ENCODE measurements around the gene CEACAM16. TPM values are rescaled to one million over a fixed set of nuclear protein-coding genes. Genes with fewer than 3 reads are reported as not detected.
"Not testable (repeated sequence)": the region's sequence is repeated elsewhere in the genome, so short reads cannot be mapped to it uniquely, and the experiment has no call there.

CEACAM16 gene
- polyA plus RNA-seq, 3 donors: 0.07 TPM; not detected in 2

- WGBS, 3 donors: 14 to 31% (median 29%) methylated on average over 11 of the region's 11 CpGs
- H3K27ac ChIP-seq (ENCODE audit: low read depth, low read length): no peak overlapping the region
These were observed 19.7 kb downstream of the CEACAM16 start for GRCh38 chr19:44718441-44719261.

- H3K27ac ChIP-seq (ENCODE audit: low read depth, low read length): no peak overlapping the region
- 40 to 73% (median 68%) methylated on average over 6 to 8 of the region's 8 CpGs for WGBS, 3 donors
These were observed 20.3 kb downstream of the CEACAM16 start for GRCh38 chr19:44719262-44719701.

- H3K27ac ChIP-seq (ENCODE audit: low read depth, low read length): not testable (repeated sequence)
- 91 to 97% (median 93%) methylated on average over 9 of the region's 9 CpGs for WGBS, 3 donors
These were observed 21.4 kb downstream of the CEACAM16 start for GRCh38 chr19:44720396-44720795.

GRCh38 chr19:44720945-44721344 lies 22.0 kb downstream of the CEACAM16 start:
- WGBS, 3 donors: 69 to 77% (median 74%) methylated on average over 6 of the region's 6 CpGs
- H3K27ac ChIP-seq (ENCODE audit: low read depth, low read length): no peak overlapping the region

GRCh38 chr19:44721369-44721768 lies 22.4 kb downstream of the CEACAM16 start:
- H3K27ac ChIP-seq (ENCODE audit: low read depth, low read length): not testable (repeated sequence)
- 64 to 89% (median 75%) methylated on average over 5 of the region's 5 CpGs for WGBS, 3 donors

- H3K27ac ChIP-seq (ENCODE audit: low read depth, low read length): no peak overlapping the region
- WGBS, 3 donors: 34 to 64% (median 44%) methylated on average over 21 of the region's 21 CpGs
These were observed 23.5 kb downstream of the CEACAM16 start for GRCh38 chr19:44722131-44723121.

GRCh38 chr19:44723299-44723951 lies 24.5 kb downstream of the CEACAM16 start:
- 50 to 58% (median 52%) methylated on average over 10 of the region's 10 CpGs for WGBS, 3 donors
- H3K27ac ChIP-seq (ENCODE audit: low read depth, low read length): no peak overlapping the region

- WGBS, 3 donors: 14 to 18% (median 15%) methylated on average over 7 of the region's 7 CpGs
- no peak overlapping the region for H3K27ac ChIP-seq (ENCODE audit: low read depth, low read length)
These were observed 25.0 kb downstream of the CEACAM16 start for GRCh38 chr19:44723952-44724319.

GRCh38 chr19:44725251-44725650 lies 26.3 kb downstream of the CEACAM16 start:
- no peak overlapping the region for H3K27ac ChIP-seq (ENCODE audit: low read depth, low read length)
- WGBS, 3 donors: 11 to 20% (median 16%) methylated on average over 10 to 18 of the region's 18 CpGs

GRCh38 chr19:44725684-44726083 lies 26.7 kb downstream of the CEACAM16 start:
- 53 to 78% (median 64%) methylated on average over 5 of the region's 5 CpGs for WGBS, 3 donors
- no peak overlapping the region for H3K27ac ChIP-seq (ENCODE audit: low read depth, low read length)

GRCh38 chr19:44726465-44726864 lies 27.5 kb downstream of the CEACAM16 start:
- 82 to 89% (median 86%) methylated on average over 12 of the region's 12 CpGs for WGBS, 3 donors

GRCh38 chr19:44728178-44728577 lies 29.2 kb downstream of the CEACAM16 start:
- H3K27ac ChIP-seq (ENCODE audit: low read depth, low read length): no peak overlapping the region
- 62 to 83% (median 68%) methylated on average over 6 of the region's 6 CpGs for WGBS, 3 donors

More at GRCh38 chr19:44726465-44726864, 27.5 kb downstream of the CEACAM16 start:
- H3K27ac ChIP-seq (ENCODE audit: low read depth, low read length): no peak overlapping the region

- WGBS, 3 donors: 85 to 90% (median 88%) methylated on average over 8 of the region's 8 CpGs
- H3K27ac ChIP-seq (ENCODE audit: low read depth, low read length): no peak overlapping the region
These were observed 30.6 kb downstream of the CEACAM16 start for GRCh38 chr19:44729516-44730033.

- H3K27ac ChIP-seq (ENCODE audit: low read depth, low read length): no peak overlapping the region
- 92 to 97% (median 96%) methylated on average over 5 of the region's 5 CpGs for WGBS, 3 donors
These were observed 32.1 kb downstream of the CEACAM16 start for GRCh38 chr19:44731081-44731480.

GRCh38 chr19:44731622-44732021 lies 32.7 kb downstream of the CEACAM16 start:
- 83 to 89% (median 86%) methylated on average over 5 of the region's 5 CpGs for WGBS, 3 donors
- H3K27ac ChIP-seq (ENCODE audit: low read depth, low read length): no peak overlapping the region

GRCh38 chr19:44732235-44733014 lies 33.5 kb downstream of the CEACAM16 start:
- no peak overlapping the region for H3K27ac ChIP-seq (ENCODE audit: low read depth, low read length)

GRCh38 chr19:44734357-44734756 lies 35.4 kb downstream of the CEACAM16 start:
- no peak overlapping the region for H3K27ac ChIP-seq (ENCODE audit: low read depth, low read length)
- 0 to 44% (median 35%) methylated on average over 1 of the region's 1 CpG for WGBS, 3 donors

More at GRCh38 chr19:44732235-44733014, 33.5 kb downstream of the CEACAM16 start:
- WGBS, 3 donors: 73 to 87% (median 77%) methylated on average over 10 to 11 of the region's 11 CpGs

Data from adipose tissue (tissue), 3 donors.